Thymus (tissue), 11 donors: ENCODE data around the gene DPYD. TPM values are rescaled to one million over a fixed set of nuclear protein-coding genes. Genes with fewer than 3 reads are reported as not detected.

Source experiments
- DNase-seq, 9 donors: peaks; one replicate each; pipeline ENCODE4 v3.0.0-alpha.2; 2013; ENCODE audit warnings: low spot score in 9 of 9, low read depth in 6 of 9, missing footprints in 1 of 9
- H3K27ac ChIP-seq, 2 donors: one replicate each; pipeline ENCODE4 v1.5.1; 2013; ENCODE audit warnings: control low read depth in 1 of 2, low read depth in 1 of 2, low read length in 1 of 2, mild to moderate bottlenecking in 1 of 2, moderate library complexity in 1 of 2
- H3K27me3 ChIP-seq, 2 donors: one replicate each; pipeline ENCODE4 v1.5.1; 2013; ENCODE audit warnings: low read length in 1 of 2; ENCODE audit not compliant: control insufficient read depth in 2 of 2, insufficient read depth in 1 of 2
- H3K36me3 ChIP-seq, 2 donors: one replicate each; pipeline ENCODE4 v1.5.1; 2013; ENCODE audit warnings: low read length in 1 of 2, mild to moderate bottlenecking in 1 of 2, moderate library complexity in 1 of 2; ENCODE audit not compliant: control insufficient read depth in 2 of 2, insufficient read depth in 2 of 2
- H3K4me1 ChIP-seq, 2 donors: one replicate each; pipeline ENCODE4 v1.5.1; 2013; ENCODE audit warnings: low read length in 2 of 2; ENCODE audit not compliant: control insufficient read depth in 2 of 2, insufficient read depth in 2 of 2
- H3K4me3 ChIP-seq, 2 donors: one replicate each; pipeline ENCODE4 v1.5.1; 2013; ENCODE audit warnings: low read length in 2 of 2, control low read depth in 1 of 2, mild to moderate bottlenecking in 1 of 2
- H3K9me3 ChIP-seq, 2 donors: one replicate each; pipeline ENCODE4 v1.5.1; 2013; ENCODE audit warnings: low read length in 1 of 2, mild to moderate bottlenecking in 1 of 2; ENCODE audit not compliant: control insufficient read depth in 2 of 2, insufficient read depth in 1 of 2
- WGBS: extraction: QIAGEN DNeasy Blood & Tissue Kit; methylation state at CpG from one replicate; pipeline ENCODE4 v1.1.7; 2013; 5-methylcytosine and 5-hydroxymethylcytosine counted together
- polyA plus RNA-seq: library from polyadenylated mRNA; stranded (reverse); fragments of 200-250 nt; gene quantifications from one replicate; pipeline ENCODE4 v1.2.3, GENCODE V29; 2013
- total RNA-seq: library from RNA; stranded (reverse); fragments of 120-200 nt; gene quantifications from one replicate; pipeline ENCODE4 v1.2.4, GENCODE V29; 2013
- donor health status: healthy.

The DPYD gene
- total and polyA plus RNA-seq, 2 donors, result 13.1 to 29.4 TPM

- no peak for DNase-seq
- no peak overlapping the region for H3K4me3 ChIP-seq
- 96% methylated on average over 7 of the region's 7 CpGs for WGBS
- no peaks in the 10 kb centered on the region for H3K4me1 ChIP-seq
- no peaks in the 10 kb centered on the region for H3K36me3 ChIP-seq
- no peaks in the 10 kb centered on the region for H3K27me3 ChIP-seq
- no peak overlapping the region for H3K27ac ChIP-seq
- no peaks in the 10 kb centered on the region for H3K9me3 ChIP-seq
Observed at GRCh38 chr1:97451046-97451826, 469.6 kb downstream of the DPYD start.

GRCh38 chr1:97441966-97442365 lies 478.9 kb downstream of the DPYD start:
- no peaks in the 10 kb centered on the region for H3K4me1 ChIP-seq
- H3K27me3 ChIP-seq, result no peaks in the 10 kb centered on the region
- DNase-seq, result no peak
- H3K27ac ChIP-seq, result no peak overlapping the region
- H3K4me3 ChIP-seq, result no peak overlapping the region
- no peaks in the 10 kb centered on the region for H3K36me3 ChIP-seq
- no peaks in the 10 kb centered on the region for H3K9me3 ChIP-seq

GRCh38 chr1:97433824-97434177 lies 487.0 kb downstream of the DPYD start:
- Histone ChIP-seq H3K9me3 (no peaks in the 10 kb centered on the region), H3K4me3 (no peak overlapping the region), H3K27me3 (no peaks in the 10 kb centered on the region), H3K27ac (no peak overlapping the region), H3K4me1 (no peaks in the 10 kb centered on the region), H3K36me3 (no peaks in the 10 kb centered on the region)
- no peak for DNase-seq
- WGBS, result 96% methylated on average over 2 of the region's 2 CpGs

- Histone ChIP-seq H3K36me3 (no peaks in the 10 kb centered on the region), H3K9me3 (no peaks in the 10 kb centered on the region), H3K4me3 (no peak overlapping the region), H3K27ac (no peak overlapping the region), H3K27me3 (no peaks in the 10 kb centered on the region), H3K4me1 (no peaks in the 10 kb centered on the region)
- WGBS, result 96% methylated on average over 2 of the region's 2 CpGs
- no peak for DNase-seq
Observed at GRCh38 chr1:97433094-97433823, 487.6 kb downstream of the DPYD start.

- Histone ChIP-seq H3K36me3 (no peaks in the 10 kb centered on the region), H3K9me3 (no peaks in the 10 kb centered on the region), H3K4me1 (no peaks in the 10 kb centered on the region), H3K27ac (no peak overlapping the region), H3K27me3 (no peaks in the 10 kb centered on the region), H3K4me3 (no peak overlapping the region)
- no peak for DNase-seq
- WGBS, result 96% methylated on average over 3 of the region's 3 CpGs
Observed at GRCh38 chr1:97427371-97427770, 493.5 kb downstream of the DPYD start.

- Histone ChIP-seq H3K27me3 (no peaks in the 10 kb centered on the region), H3K36me3 (no peaks in the 10 kb centered on the region), H3K4me3 (no peak overlapping the region), H3K27ac (no peak overlapping the region), H3K4me1 (no peaks in the 10 kb centered on the region), H3K9me3 (no peaks in the 10 kb centered on the region)
- DNase-seq, result no peak
- 96% methylated on average over 1 of the region's 1 CpG for WGBS
Observed at GRCh38 chr1:97424209-97424608, 496.6 kb downstream of the DPYD start.

- H3K4me3 ChIP-seq, result no peak overlapping the region
- H3K27ac ChIP-seq, result no peak overlapping the region
- H3K4me1 ChIP-seq, result no peaks in the 10 kb centered on the region
- over 99% methylated on average over 2 of the region's 2 CpGs for WGBS
- H3K27me3 ChIP-seq, result no peaks in the 10 kb centered on the region
- no peaks in the 10 kb centered on the region for H3K9me3 ChIP-seq
- no peaks in the 10 kb centered on the region for H3K36me3 ChIP-seq
- DNase-seq, result no peak
Observed at GRCh38 chr1:97423403-97423802, 497.4 kb downstream of the DPYD start.

- Histone ChIP-seq H3K27me3 (no peaks in the 10 kb centered on the region), H3K4me1 (no peaks in the 10 kb centered on the region), H3K9me3 (no peaks in the 10 kb centered on the region), H3K36me3 (no peaks in the 10 kb centered on the region), H3K4me3 (no peak overlapping the region), H3K27ac (no peak overlapping the region)
- no peak for DNase-seq
Observed at GRCh38 chr1:97417661-97418060, 503.2 kb downstream of the DPYD start.

- Histone ChIP-seq H3K27ac (no peak overlapping the region), H3K4me3 (no peak overlapping the region), H3K27me3 (no peaks in the 10 kb centered on the region), H3K4me1 (no peaks in the 10 kb centered on the region), H3K36me3 (no peaks in the 10 kb centered on the region), H3K9me3 (no peaks in the 10 kb centered on the region)
- WGBS, result 98% methylated on average over 3 of the region's 3 CpGs
- DNase-seq, result no peak
Observed at GRCh38 chr1:97414682-97415312, 506.0 kb downstream of the DPYD start.
